G401.6 (cell line): ENCODE measurements around the gene USP5.

Source experiments
- FAIRE-seq: peaks from 2 replicates; lab custom pipeline; 2012; peaks lifted over from hg19 to GRCh38; lab: Jason Lieb, UNC

The USP5 gene

GRCh38 chr12:6825398-6826124 lies 26.4 kb upstream of the USP5 start:
- FAIRE-seq = peak; percentile 81

GRCh38 chr12:6826125-6826733 lies 25.7 kb upstream of the USP5 start:
- FAIRE-seq = no peak

- FAIRE-seq = no peak
These were observed 25.1 kb upstream of the USP5 start for GRCh38 chr12:6826734-6827436.

GRCh38 chr12:6827437-6827911 lies 24.5 kb upstream of the USP5 start:
- peak; percentile 97 for FAIRE-seq

GRCh38 chr12:6827982-6828780 lies 23.8 kb upstream of the USP5 start, which contains the start of gene P3H3:
P3H3 (plus strand) TSS chr12:6828407; CDS start chr12:6828441, 34 bp downstream.
- no peak for FAIRE-seq

- no peak for FAIRE-seq
These were observed 23.0 kb upstream of the USP5 start for GRCh38 chr12:6828781-6829535.

- FAIRE-seq = no peak
These were observed 22.3 kb upstream of the USP5 start for GRCh38 chr12:6829536-6830220.

- no peak for FAIRE-seq
These were observed 21.6 kb upstream of the USP5 start for GRCh38 chr12:6830286-6830890.

- no peak for FAIRE-seq
These were observed 21.0 kb upstream of the USP5 start for GRCh38 chr12:6830999-6831398.

- FAIRE-seq = no peak
These were observed 20.4 kb upstream of the USP5 start for GRCh38 chr12:6831450-6831995.

- FAIRE-seq = no peak
These were observed 19.8 kb upstream of the USP5 start for GRCh38 chr12:6832125-6832524.

GRCh38 chr12:6833189-6833890 lies 18.6 kb upstream of the USP5 start:
- no peak for FAIRE-seq

GRCh38 chr12:6834254-6834653 lies 17.7 kb upstream of the USP5 start:
- FAIRE-seq = no peak

GRCh38 chr12:6834873-6835272 lies 17.1 kb upstream of the USP5 start:
- FAIRE-seq = no peak

- no peak for FAIRE-seq
These were observed 15.1 kb upstream of the USP5 start for GRCh38 chr12:6836851-6837250.

GRCh38 chr12:6837370-6838060 lies 14.4 kb upstream of the USP5 start:
- FAIRE-seq = no peak

GRCh38 chr12:6838854-6839253 lies 13.1 kb upstream of the USP5 start:
- FAIRE-seq = no peak

GRCh38 chr12:6839482-6840201 lies 12.3 kb upstream of the USP5 start:
- no peak for FAIRE-seq
